ENCODE measurements around the gene IGF2BP3. TPM values are rescaled to one million over a fixed set of nuclear protein-coding genes. Genes with fewer than 3 reads are reported as not detected.

The IGF2BP3 gene
- total and polyA plus RNA-seq, 10 of the 15 experiments (the other 5 are each of a cell fraction or from before 2014, with no cell fraction given) = 4.6 to 61.2 (median 36.9) TPM

DNA sequence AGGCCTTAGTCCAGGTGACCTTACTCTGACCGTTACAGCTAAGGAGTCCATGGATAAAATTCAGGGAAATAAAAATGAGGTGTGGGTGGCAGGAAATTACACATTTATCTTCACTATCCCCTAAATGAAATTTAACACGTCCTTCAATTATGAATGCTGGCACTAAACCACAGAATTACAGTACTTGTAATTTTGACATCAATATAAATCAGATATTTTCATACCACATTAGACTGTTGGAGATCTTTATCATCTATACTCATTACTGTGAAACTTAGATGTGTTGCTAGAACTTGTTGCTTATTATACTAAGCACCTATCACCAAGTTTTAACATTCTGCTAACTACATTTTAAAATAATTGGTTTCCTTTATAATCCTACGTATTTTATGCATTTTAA is 51.1 kb downstream of the IGF2BP3 start:
- Histone ChIP-seq H3K36me3 (ENCODE audit: control insufficient read depth in 2 of 2, insufficient read depth in 2 of 2, low read length in 1 of 2) (peaks cover 7 to 17% of the 10 kb centered on the region in 2 experiments), H2AFZ (ENCODE audit: control insufficient read depth, low read depth, low read length) (no peak overlapping the region), H4K20me1 (ENCODE audit: control insufficient read depth, insufficient read depth) (peaks cover 3% of the 10 kb centered on the region; the same call in 1 of the 2 replicates), H3K79me2 (ENCODE audit: control insufficient read depth, insufficient read depth, low read length) (peaks cover 51% of the 10 kb centered on the region), H3K4me2 (ENCODE audit: control insufficient read depth, insufficient read depth) (no peak overlapping the region), H3K27me3 (replicated peaks in 1 of 2; ENCODE audit: control insufficient read depth in 2 of 2, insufficient read depth in 2 of 2, low read length in 1 of 2) (no peaks in the 10 kb centered on the region), H3K9ac (ENCODE audit: control insufficient read depth, insufficient read depth, low read length) (no peak overlapping the region), H3K4me3 (no peak overlapping the region), H3K9me3 (replicated peaks; ENCODE audit: control insufficient read depth, insufficient read depth, low read length) (no peaks in the 10 kb centered on the region), H3K27ac (ENCODE audit: control insufficient read depth, insufficient read depth) (no peak overlapping the region), H3K4me1 (ENCODE audit: control insufficient read depth, insufficient read depth, low read length) (peaks cover 18% of the 10 kb centered on the region)
- ChIA-PET CTCF (interaction anchor here (0.7 to 5.0 kb wide), 3 partner anchors 11 to 146 kb away, joined by 3 to 36 read pairs (median 30); no protein-coding TSS in a partner anchor), SMC1A (ENCODE audit: uncharacterized antibody, unreplicated experiment) (interaction anchor here (1.4 to 3.2 kb wide), 6 partner anchors 8 to 110 kb away, joined by 3 to 25 read pairs (median 10); no protein-coding TSS in a partner anchor), RAD21 (ENCODE audit: unreplicated experiment) (interaction anchor here (2.1 to 2.4 kb wide), 2 partner anchors 11 to 61 kb away, joined by 9 to 17 read pairs; no protein-coding TSS in a partner anchor), POLR2A (no interaction called here)
- in situ Hi-C loops (cut with MboI) = no loop called here
- DNase-seq (ENCODE audit: low read depth, low spot score) = no peak
- intact Hi-C loops (cut with micrococcal nuclease; ENCODE audit: unreplicated experiment) = loop anchor here (10.0 kb wide), 1 partner anchor 234 kb away; the partner anchor contains the start of gene NUP42
- BruUV-seq (replicated peaks) = no TSS peak
- no peak for TF ChIP-seq TARDBP (IDR thresholded peaks at IDR 0.05; ENCODE audit: borderline replicate concordance)
- TF ChIP-seq HCFC1 (IDR thresholded peaks at IDR 0.05; ENCODE audit: low read length) = no peak
- TF ChIP-seq NBN (IDR thresholded peaks at IDR 0.05) = no peak
- no peak for TF ChIP-seq TBL1XR1 (IDR thresholded peaks at IDR 0.05; ENCODE audit: low read depth, low read length)
- no peak for TF ChIP-seq SIX5 (IDR thresholded peaks at IDR 0.05; ENCODE audit: low read depth, low read length, severe bottlenecking)
- TF ChIP-seq NFIC (IDR thresholded peaks at IDR 0.05; ENCODE audit: low read depth, low read length) = no peak
- no peak for TF ChIP-seq ZNF274 (IDR thresholded peaks at IDR 0.05; ENCODE audit: insufficient read depth, insufficient read length)
- no peak for TF ChIP-seq IKZF1 (conservative IDR thresholded peaks at IDR 0.05)
- TF ChIP-seq ZNF217 (IDR thresholded peaks at IDR 0.05) = no peak
- TF ChIP-seq, protein P1, sequence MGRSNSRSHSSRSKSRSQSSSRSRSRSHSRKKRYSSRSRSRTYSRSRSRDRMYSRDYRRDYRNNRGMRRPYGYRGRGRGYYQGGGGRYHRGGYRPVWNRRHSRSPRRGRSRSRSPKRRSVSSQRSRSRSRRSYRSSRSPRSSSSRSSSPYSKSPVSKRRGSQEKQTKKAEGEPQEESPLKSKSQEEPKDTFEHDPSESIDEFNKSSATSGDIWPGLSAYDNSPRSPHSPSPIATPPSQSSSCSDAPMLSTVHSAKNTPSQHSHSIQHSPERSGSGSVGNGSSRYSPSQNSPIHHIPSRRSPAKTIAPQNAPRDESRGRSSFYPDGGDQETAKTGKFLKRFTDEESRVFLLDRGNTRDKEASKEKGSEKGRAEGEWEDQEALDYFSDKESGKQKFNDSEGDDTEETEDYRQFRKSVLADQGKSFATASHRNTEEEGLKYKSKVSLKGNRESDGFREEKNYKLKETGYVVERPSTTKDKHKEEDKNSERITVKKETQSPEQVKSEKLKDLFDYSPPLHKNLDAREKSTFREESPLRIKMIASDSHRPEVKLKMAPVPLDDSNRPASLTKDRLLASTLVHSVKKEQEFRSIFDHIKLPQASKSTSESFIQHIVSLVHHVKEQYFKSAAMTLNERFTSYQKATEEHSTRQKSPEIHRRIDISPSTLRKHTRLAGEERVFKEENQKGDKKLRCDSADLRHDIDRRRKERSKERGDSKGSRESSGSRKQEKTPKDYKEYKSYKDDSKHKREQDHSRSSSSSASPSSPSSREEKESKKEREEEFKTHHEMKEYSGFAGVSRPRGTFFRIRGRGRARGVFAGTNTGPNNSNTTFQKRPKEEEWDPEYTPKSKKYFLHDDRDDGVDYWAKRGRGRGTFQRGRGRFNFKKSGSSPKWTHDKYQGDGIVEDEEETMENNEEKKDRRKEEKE (IDR thresholded peaks at IDR 0.05) = no peak
- TF ChIP-seq, protein P2, sequence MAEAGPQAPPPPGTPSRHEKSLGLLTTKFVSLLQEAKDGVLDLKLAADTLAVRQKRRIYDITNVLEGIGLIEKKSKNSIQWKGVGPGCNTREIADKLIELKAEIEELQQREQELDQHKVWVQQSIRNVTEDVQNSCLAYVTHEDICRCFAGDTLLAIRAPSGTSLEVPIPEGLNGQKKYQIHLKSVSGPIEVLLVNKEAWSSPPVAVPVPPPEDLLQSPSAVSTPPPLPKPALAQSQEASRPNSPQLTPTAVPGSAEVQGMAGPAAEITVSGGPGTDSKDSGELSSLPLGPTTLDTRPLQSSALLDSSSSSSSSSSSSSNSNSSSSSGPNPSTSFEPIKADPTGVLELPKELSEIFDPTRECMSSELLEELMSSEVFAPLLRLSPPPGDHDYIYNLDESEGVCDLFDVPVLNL (IDR thresholded peaks at IDR 0.05; ENCODE audit: low read depth, low read length) = no peak
- TF ChIP-seq RB1 (IDR thresholded peaks at IDR 0.05; ENCODE audit: borderline replicate concordance) = no peak
- TF ChIP-seq, protein P3, sequence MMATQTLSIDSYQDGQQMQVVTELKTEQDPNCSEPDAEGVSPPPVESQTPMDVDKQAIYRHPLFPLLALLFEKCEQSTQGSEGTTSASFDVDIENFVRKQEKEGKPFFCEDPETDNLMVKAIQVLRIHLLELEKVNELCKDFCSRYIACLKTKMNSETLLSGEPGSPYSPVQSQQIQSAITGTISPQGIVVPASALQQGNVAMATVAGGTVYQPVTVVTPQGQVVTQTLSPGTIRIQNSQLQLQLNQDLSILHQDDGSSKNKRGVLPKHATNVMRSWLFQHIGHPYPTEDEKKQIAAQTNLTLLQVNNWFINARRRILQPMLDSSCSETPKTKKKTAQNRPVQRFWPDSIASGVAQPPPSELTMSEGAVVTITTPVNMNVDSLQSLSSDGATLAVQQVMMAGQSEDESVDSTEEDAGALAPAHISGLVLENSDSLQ (IDR thresholded peaks at IDR 0.05) = no peak
- TF ChIP-seq, protein P4, sequence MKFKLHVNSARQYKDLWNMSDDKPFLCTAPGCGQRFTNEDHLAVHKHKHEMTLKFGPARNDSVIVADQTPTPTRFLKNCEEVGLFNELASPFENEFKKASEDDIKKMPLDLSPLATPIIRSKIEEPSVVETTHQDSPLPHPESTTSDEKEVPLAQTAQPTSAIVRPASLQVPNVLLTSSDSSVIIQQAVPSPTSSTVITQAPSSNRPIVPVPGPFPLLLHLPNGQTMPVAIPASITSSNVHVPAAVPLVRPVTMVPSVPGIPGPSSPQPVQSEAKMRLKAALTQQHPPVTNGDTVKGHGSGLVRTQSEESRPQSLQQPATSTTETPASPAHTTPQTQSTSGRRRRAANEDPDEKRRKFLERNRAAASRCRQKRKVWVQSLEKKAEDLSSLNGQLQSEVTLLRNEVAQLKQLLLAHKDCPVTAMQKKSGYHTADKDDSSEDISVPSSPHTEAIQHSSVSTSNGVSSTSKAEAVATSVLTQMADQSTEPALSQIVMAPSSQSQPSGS (IDR thresholded peaks at IDR 0.05; ENCODE audit: low read length) = no peak
- TF ChIP-seq IRF4 (IDR thresholded peaks at IDR 0.05; ENCODE audit: low read depth, low read length) = no peak
- TF ChIP-seq PAX5 (IDR thresholded peaks at IDR 0.05; ENCODE audit: borderline replicate concordance, low read depth, low read length) = no peak
- no peak for TF ChIP-seq ESRRA (IDR thresholded peaks at IDR 0.05; ENCODE audit: low read length)
- TF ChIP-seq, protein P5, sequence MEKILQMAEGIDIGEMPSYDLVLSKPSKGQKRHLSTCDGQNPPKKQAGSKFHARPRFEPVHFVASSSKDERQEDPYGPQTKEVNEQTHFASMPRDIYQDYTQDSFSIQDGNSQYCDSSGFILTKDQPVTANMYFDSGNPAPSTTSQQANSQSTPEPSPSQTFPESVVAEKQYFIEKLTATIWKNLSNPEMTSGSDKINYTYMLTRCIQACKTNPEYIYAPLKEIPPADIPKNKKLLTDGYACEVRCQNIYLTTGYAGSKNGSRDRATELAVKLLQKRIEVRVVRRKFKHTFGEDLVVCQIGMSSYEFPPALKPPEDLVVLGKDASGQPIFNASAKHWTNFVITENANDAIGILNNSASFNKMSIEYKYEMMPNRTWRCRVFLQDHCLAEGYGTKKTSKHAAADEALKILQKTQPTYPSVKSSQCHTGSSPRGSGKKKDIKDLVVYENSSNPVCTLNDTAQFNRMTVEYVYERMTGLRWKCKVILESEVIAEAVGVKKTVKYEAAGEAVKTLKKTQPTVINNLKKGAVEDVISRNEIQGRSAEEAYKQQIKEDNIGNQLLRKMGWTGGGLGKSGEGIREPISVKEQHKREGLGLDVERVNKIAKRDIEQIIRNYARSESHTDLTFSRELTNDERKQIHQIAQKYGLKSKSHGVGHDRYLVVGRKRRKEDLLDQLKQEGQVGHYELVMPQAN (conservative IDR thresholded peaks at IDR 0.05) = no peak
- FAIRE-seq = no peak
- 57% methylated on average over 3 of the region's 3 CpGs for WGBS (ENCODE audit: insufficient coverage, insufficient replicate concordance, low lambda C conversion rate, missing lambda C conversion rate)
- no peak for ATAC-seq

All from GM12878 (cell line).